HG02884 (cell line): ENCODE data around the gene RXRB.

Experiments used
- ATAC-seq: cut with Tn5 transposase; IDR thresholded peaks from one replicate; pipeline ENCODE4 v1.9.1; 2021; ENCODE audit warnings: mild to moderate bottlenecking, moderate library complexity; ENCODE audit not compliant: unreplicated experiment

Gene RXRB

GRCh38 chr6:33177552-33178446 lies 22.7 kb downstream of the RXRB start:
- no peak for ATAC-seq

- no peak for ATAC-seq
Measured at GRCh38 chr6:33176906-33177305, 23.6 kb downstream of the RXRB start.

GRCh38 chr6:33175436-33176069 lies 24.9 kb downstream of the RXRB start:
- no peak for ATAC-seq

GRCh38 chr6:33174784-33175183 lies 25.7 kb downstream of the RXRB start:
- no peak for ATAC-seq

- ATAC-seq, result no peak
Measured at GRCh38 chr6:33173535-33174180, 26.8 kb downstream of the RXRB start.

- no peak for ATAC-seq
Measured at GRCh38 chr6:33172688-33173534, 27.6 kb downstream of the RXRB start.

- ATAC-seq, result no peak
Measured at GRCh38 chr6:33171880-33172687, 28.4 kb downstream of the RXRB start.

- no peak for ATAC-seq
Measured at GRCh38 chr6:33171016-33171879, 29.2 kb downstream of the RXRB start.

GRCh38 chr6:33170176-33171015 lies 30.1 kb downstream of the RXRB start:
- no peak for ATAC-seq

- no peak for ATAC-seq
Measured at GRCh38 chr6:33169291-33170175, 30.9 kb downstream of the RXRB start.

- no peak for ATAC-seq
Measured at GRCh38 chr6:33168639-33169038, 31.8 kb downstream of the RXRB start.

GRCh38 chr6:33168284-33168601 lies 32.2 kb downstream of the RXRB start:
- no peak for ATAC-seq

- no peak for ATAC-seq
Measured at GRCh38 chr6:33167374-33168283, 32.8 kb downstream of the RXRB start.

- no peak for ATAC-seq
Measured at GRCh38 chr6:33166811-33167210, 33.7 kb downstream of the RXRB start.

GRCh38 chr6:33166363-33166762 lies 34.1 kb downstream of the RXRB start:
- no peak for ATAC-seq

- no peak for ATAC-seq
Measured at GRCh38 chr6:33165581-33166258, 34.7 kb downstream of the RXRB start.
